Fibroblast of lung (primary cell): ENCODE results near the gene PCSK1N. TPM values are rescaled to one million over a fixed set of nuclear protein-coding genes. Genes with fewer than 3 reads are reported as not detected.
"Not testable (repeated sequence)": the region's sequence is repeated elsewhere in the genome, so short reads cannot be mapped to it uniquely, and the experiment has no call there.

Experiments
- DNase-seq, 2 donors: peaks; one replicate each; pipeline versions ENCODE4 v3.0.0 to v3.0.0-alpha.2; 2010; ENCODE audit warnings: low read depth in 2 of 2
- H2AFZ ChIP-seq: 2 replicates; pipeline ENCODE4 v1.5.1; 2012; ENCODE audit warnings: low read length, control low read depth, inconsistent platforms
- H3K27ac ChIP-seq: 2 replicates; pipeline ENCODE4 v1.5.1; 2011; ENCODE audit warnings: low read length, control low read depth; ENCODE audit not compliant: insufficient read depth
- H3K27me3 ChIP-seq: 2 replicates; pipeline ENCODE4 v1.5.1; 2011; ENCODE audit warnings: mild to moderate bottlenecking, low read length; ENCODE audit not compliant: control insufficient read depth, insufficient read depth
- H3K36me3 ChIP-seq: 2 replicates; pipeline ENCODE4 v1.5.1; 2011; ENCODE audit warnings: low read length; ENCODE audit not compliant: control insufficient read depth, insufficient read depth
- H3K4me1 ChIP-seq: 2 replicates; pipeline ENCODE4 v1.5.1; 2011; ENCODE audit warnings: low read length; ENCODE audit not compliant: control insufficient read depth, insufficient read depth; ENCODE audit errors: extremely low read depth
- H3K4me2 ChIP-seq: 2 replicates; pipeline ENCODE4 v1.5.1; 2011; ENCODE audit warnings: low read length, control low read depth; ENCODE audit not compliant: insufficient read depth; ENCODE audit errors: extremely low read depth
- H3K4me3 ChIP-seq, 4 experiments: fragments of 200-600 bp in 1 of 4; sonication (generic) in 1 of 4; replicated peaks in 1 of 4; 2 replicates each; pipeline ENCODE4 v1.5.1; 2011 to 2016; ENCODE audit warnings: low read length in 4 of 4, low read depth in 3 of 4, mild to moderate bottlenecking in 3 of 4, control low read depth in 2 of 4, inconsistent platforms in 1 of 4, mixed read lengths in 1 of 4; ENCODE audit not compliant: insufficient read depth in 1 of 4; ENCODE audit errors: control extremely low read depth in 1 of 4
- H3K79me2 ChIP-seq: 2 replicates; pipeline ENCODE4 v1.5.1; 2012; ENCODE audit warnings: mild to moderate bottlenecking, low read length, inconsistent platforms; ENCODE audit not compliant: control insufficient read depth, insufficient read depth
- H3K9ac ChIP-seq: 2 replicates; pipeline ENCODE4 v1.5.1; 2011; ENCODE audit warnings: mild to moderate bottlenecking, low read length, control low read depth; ENCODE audit not compliant: insufficient read depth
- H3K9me3 ChIP-seq: 2 replicates; pipeline ENCODE4 v1.5.1; 2012; ENCODE audit warnings: low read depth, low read length; ENCODE audit not compliant: control insufficient read depth, insufficient read depth
- H4K20me1 ChIP-seq: 2 replicates; pipeline ENCODE4 v1.5.1; 2011; ENCODE audit warnings: low read length; ENCODE audit not compliant: control insufficient read depth, insufficient read depth; ENCODE audit errors: extremely low read depth
- EZH2 ChIP-seq: IDR thresholded peaks from 2 replicates; pipeline ENCODE4 v1.5.1; 2012; ENCODE audit warnings: low read length, control low read depth, mild to moderate bottlenecking; ENCODE audit errors: missing control alignments
- polyA plus RNA-seq, 2 donors: library from polyadenylated mRNA; depleted of rRNA in 1 of 2; stranded (reverse) in 1 of 2; unstranded in 1 of 2; fragments of >200 nt; gene quantifications; 2 replicates each; pipeline ENCODE4 v1.2.1, GENCODE V29; 2011 to 2012; ENCODE audit warnings: missing spikeins in 1 of 2
- total RNA-seq: library from RNA; depleted of rRNA; stranded (reverse); fragments of >200 nt; gene quantifications from 2 replicates; pipeline ENCODE4 v1.2.1, GENCODE V29; 2014
- TF ChIP-seq, protein P1 (sequence below), 2 donors: IDR thresholded peaks in 1 of 2; conservative IDR thresholded peaks in 1 of 2; 1 replicate in 1 of 2; 2 replicates in 1 of 2; pipeline ENCODE4 v1.5.1; 2011 to 2012; ENCODE audit warnings: low read length in 2 of 2, control low read depth in 1 of 2, inconsistent platforms in 1 of 2, low read depth in 1 of 2, mild to moderate bottlenecking in 1 of 2

Gene PCSK1N
- total and polyA plus RNA-seq, 2 donors (not counting 1 experiment from before 2014, with no cell fraction given), result 0.08 to 0.17 TPM

- no peak overlapping the region for H3K4me2 ChIP-seq
- no peaks in the 10 kb centered on the region for H4K20me1 ChIP-seq
- no peak overlapping the region for H3K27ac ChIP-seq
- H3K9me3 ChIP-seq, result no peaks in the 10 kb centered on the region
- H3K79me2 ChIP-seq, result no peaks in the 10 kb centered on the region
- TF ChIP-seq, protein P1, sequence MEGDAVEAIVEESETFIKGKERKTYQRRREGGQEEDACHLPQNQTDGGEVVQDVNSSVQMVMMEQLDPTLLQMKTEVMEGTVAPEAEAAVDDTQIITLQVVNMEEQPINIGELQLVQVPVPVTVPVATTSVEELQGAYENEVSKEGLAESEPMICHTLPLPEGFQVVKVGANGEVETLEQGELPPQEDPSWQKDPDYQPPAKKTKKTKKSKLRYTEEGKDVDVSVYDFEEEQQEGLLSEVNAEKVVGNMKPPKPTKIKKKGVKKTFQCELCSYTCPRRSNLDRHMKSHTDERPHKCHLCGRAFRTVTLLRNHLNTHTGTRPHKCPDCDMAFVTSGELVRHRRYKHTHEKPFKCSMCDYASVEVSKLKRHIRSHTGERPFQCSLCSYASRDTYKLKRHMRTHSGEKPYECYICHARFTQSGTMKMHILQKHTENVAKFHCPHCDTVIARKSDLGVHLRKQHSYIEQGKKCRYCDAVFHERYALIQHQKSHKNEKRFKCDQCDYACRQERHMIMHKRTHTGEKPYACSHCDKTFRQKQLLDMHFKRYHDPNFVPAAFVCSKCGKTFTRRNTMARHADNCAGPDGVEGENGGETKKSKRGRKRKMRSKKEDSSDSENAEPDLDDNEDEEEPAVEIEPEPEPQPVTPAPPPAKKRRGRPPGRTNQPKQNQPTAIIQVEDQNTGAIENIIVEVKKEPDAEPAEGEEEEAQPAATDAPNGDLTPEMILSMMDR (conservative IDR thresholded peaks at IDR 0.05 in 1 of 2, IDR thresholded peaks at IDR 0.05 in 1 of 2; ENCODE audit: low read depth in 1 of 2, low read length in 2 of 2), result no peak
- TF ChIP-seq EZH2, result no peak
- H3K9ac ChIP-seq, result no peak overlapping the region
- no peak overlapping the region for H3K4me3 ChIP-seq
- no peak for DNase-seq
- no peaks in the 10 kb centered on the region for H3K27me3 ChIP-seq
- no peaks in the 10 kb centered on the region for H3K4me1 ChIP-seq
- no peaks in the 10 kb centered on the region for H3K36me3 ChIP-seq
- H2AFZ ChIP-seq, result no peak overlapping the region
Observed at GRCh38 chrX:48824066-48824465, 11.3 kb downstream of the PCSK1N start.

GRCh38 chrX:48823053-48823452 lies 12.4 kb downstream of the PCSK1N start:
- Histone ChIP-seq H3K27ac (no peak overlapping the region), H3K9ac (no peak overlapping the region), H3K4me3 (no peak overlapping the region), H2AFZ (no peak overlapping the region), H3K27me3 (no peaks in the 10 kb centered on the region), H3K9me3 (no peaks in the 10 kb centered on the region), H4K20me1 (no peaks in the 10 kb centered on the region), H3K79me2 (no peaks in the 10 kb centered on the region), H3K36me3 (no peaks in the 10 kb centered on the region), H3K4me1 (no peaks in the 10 kb centered on the region), H3K4me2 (no peak overlapping the region)
- TF ChIP-seq EZH2, result no peak
- TF ChIP-seq, protein P1 (conservative IDR thresholded peaks at IDR 0.05 in 1 of 2, IDR thresholded peaks at IDR 0.05 in 1 of 2; ENCODE audit: low read depth in 1 of 2, low read length in 2 of 2), result no peak
- DNase-seq, result no peak

- H3K27me3 ChIP-seq, H3K9me3 ChIP-seq, H3K36me3 ChIP-seq, H3K79me2 ChIP-seq, H3K4me3 ChIP-seq, H2AFZ ChIP-seq, H3K9ac ChIP-seq, H3K4me2 ChIP-seq, H3K27ac ChIP-seq, H4K20me1 ChIP-seq, DNase-seq, H3K4me1 ChIP-seq: not testable (repeated sequence)
Observed at GRCh38 chrX:48819394-48819793, 16.0 kb downstream of the PCSK1N start.
